ENCODE data around the gene UNK.

Gene UNK

GRCh38 chr17:75823257-75824041 lies 38.8 kb downstream of the UNK start:
- TF ChIP-seq CTCF (conservative IDR thresholded peaks at IDR 0.05): no peak
- H3K27ac ChIP-seq: peak overlapping the region; percentile 80

- peak overlapping the region; percentile 80 for H3K27ac ChIP-seq
- TF ChIP-seq CTCF (conservative IDR thresholded peaks at IDR 0.05): no peak
Observed at GRCh38 chr17:75824050-75824552, 39.5 kb downstream of the UNK start.

GRCh38 chr17:75824666-75825065 lies 40.1 kb downstream of the UNK start:
- H3K27ac ChIP-seq: no peak overlapping the region
- no peak for TF ChIP-seq CTCF (conservative IDR thresholded peaks at IDR 0.05)

- no peak overlapping the region for H3K27ac ChIP-seq
- TF ChIP-seq CTCF (conservative IDR thresholded peaks at IDR 0.05): no peak
Observed at GRCh38 chr17:75825149-75825552, 40.5 kb downstream of the UNK start.

- no peak overlapping the region for H3K27ac ChIP-seq
- no peak for TF ChIP-seq CTCF (conservative IDR thresholded peaks at IDR 0.05)
Observed at GRCh38 chr17:75825748-75826370, 41.3 kb downstream of the UNK start.

- TF ChIP-seq CTCF (conservative IDR thresholded peaks at IDR 0.05): no peak
- no peak overlapping the region for H3K27ac ChIP-seq
Observed at GRCh38 chr17:75826561-75827307, 42.1 kb downstream of the UNK start.
